ENCODE results near the gene PPP1R27.
"Not testable (repeated sequence)": the region's sequence is repeated elsewhere in the genome, so short reads cannot be mapped to it uniquely, and the experiment has no call there.

The PPP1R27 gene

GRCh38 chr17:81841866-81842265 is 7.0 kb upstream of the PPP1R27 start:
- Histone ChIP-seq H3K36me3 (ENCODE audit: control insufficient read depth in 4 of 4, insufficient read depth in 4 of 4, low read length in 3 of 4) (peaks cover 9 to 46% (median 39%) of the 10 kb centered on the region in 4 experiments), H3K27me3 (replicated peaks in 2 of 5; ENCODE audit: control insufficient read depth in 4 of 5, insufficient read depth in 5 of 5, low read length in 4 of 5) (no peaks in the 10 kb centered on the region), H3K4me1 (ENCODE audit: control extremely low read depth in 1 of 4, control insufficient read depth in 4 of 4, insufficient read depth in 4 of 4, low read length in 3 of 4) (peaks cover 0 to 15% (median 1%) of the 10 kb centered on the region in 4 experiments), H3K9me3 (ENCODE audit: control extremely low read depth in 1 of 5, control insufficient read depth in 4 of 5, insufficient read depth in 2 of 5, low read depth in 1 of 5, low read length in 4 of 5) (no peaks in the 10 kb centered on the region), H3K27ac (ENCODE audit: insufficient read depth in 1 of 2, low read depth in 1 of 2, low read length in 2 of 2, poor library complexity in 1 of 2, severe bottlenecking in 2 of 2) (no peak overlapping the region), H3K4me3 (ENCODE audit: control insufficient read depth in 1 of 7, extremely low read depth in 1 of 7, insufficient read depth in 4 of 7, low read depth in 2 of 7, low read length in 6 of 7) (no peak overlapping the region)
- DNase-seq: no peak
- POLR2A ChIA-PET: interaction anchor here (0.9 to 1.8 kb wide), 2 partner anchors 10 to 13 kb away, joined by 3 to 5 read pairs; no protein-coding TSS in a partner anchor
- CTCF ChIA-PET: no interaction called here
- 100% methylated on average over 13 of the region's 15 CpGs for WGBS (ENCODE audit: insufficient coverage)

DNA sequence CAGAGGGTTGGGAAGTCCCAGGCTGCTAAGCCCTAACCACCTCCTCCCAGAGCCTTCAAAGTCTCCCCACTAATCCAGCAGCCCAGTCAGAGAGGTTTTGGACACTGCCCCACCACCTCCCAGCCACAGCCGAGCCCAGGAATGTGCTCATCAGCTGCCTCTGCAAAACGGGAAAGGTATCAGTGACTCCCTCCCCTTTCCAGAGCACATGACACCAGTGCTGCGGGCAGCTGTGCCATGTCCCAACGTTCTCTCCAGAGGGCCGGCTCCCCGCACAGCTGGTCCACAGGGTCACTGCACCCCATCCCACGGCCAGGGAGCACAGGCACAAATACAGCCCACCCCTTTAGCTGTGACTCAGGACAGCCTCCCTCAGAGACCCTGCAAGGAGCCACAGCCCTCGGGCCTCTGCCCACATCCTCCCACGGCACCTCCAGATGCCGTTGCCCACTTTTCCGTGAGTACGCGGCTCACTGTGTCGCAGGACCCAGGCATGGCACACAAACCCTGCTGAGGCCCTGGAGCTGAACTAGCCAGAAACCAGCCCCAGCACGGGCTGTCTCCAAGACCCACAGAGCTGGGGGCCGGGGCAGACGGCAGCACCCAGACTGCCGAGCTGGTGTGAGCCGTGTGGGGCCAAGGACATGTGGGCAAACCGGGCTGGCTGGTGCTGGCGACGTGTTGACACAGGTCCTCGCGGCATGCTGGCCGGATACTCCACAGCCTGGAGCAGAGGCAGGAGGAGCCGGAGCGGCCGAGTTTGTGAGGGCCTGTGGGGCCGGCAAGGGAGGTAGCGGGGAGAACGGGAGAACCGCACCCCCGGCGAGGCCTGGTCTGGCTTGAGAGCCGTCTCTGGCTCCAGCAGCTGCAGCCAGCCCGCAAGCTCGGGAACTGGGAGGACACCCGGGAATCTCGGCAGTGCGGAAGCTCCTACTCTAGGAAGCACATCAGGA is 6.3 kb upstream of the PPP1R27 start:
- H3K27me3 ChIP-seq (replicated peaks in 2 of 5; ENCODE audit: control insufficient read depth in 4 of 5, insufficient read depth in 5 of 5, low read length in 4 of 5): no peaks in the 10 kb centered on the region
- H3K27ac ChIP-seq (ENCODE audit: insufficient read depth in 1 of 2, low read depth in 1 of 2, low read length in 2 of 2, poor library complexity in 1 of 2, severe bottlenecking in 2 of 2): no peak overlapping the region
- no peaks in the 10 kb centered on the region for H3K9me3 ChIP-seq (ENCODE audit: control extremely low read depth in 1 of 5, control insufficient read depth in 4 of 5, insufficient read depth in 2 of 5, low read depth in 1 of 5, low read length in 4 of 5)
- H3K4me3 ChIP-seq (ENCODE audit: control insufficient read depth in 1 of 7, extremely low read depth in 1 of 7, insufficient read depth in 4 of 7, low read depth in 2 of 7, low read length in 6 of 7): no peak overlapping the region
- peak in 2 of 3 donors; percentile 43 to 45 for DNase-seq
- 96% methylated on average over 29 of the region's 40 CpGs for WGBS (ENCODE audit: insufficient coverage)
- peaks cover 0 to 15% (median 1%) of the 10 kb centered on the region in 4 experiments for H3K4me1 ChIP-seq (ENCODE audit: control extremely low read depth in 1 of 4, control insufficient read depth in 4 of 4, insufficient read depth in 4 of 4, low read length in 3 of 4)
- ChIA-PET POLR2A (interaction anchor here (0.9 kb wide), 1 partner anchor 11 kb away, joined by 3 read pairs; no protein-coding TSS in a partner anchor), CTCF (no interaction called here)
- H3K36me3 ChIP-seq (ENCODE audit: control insufficient read depth in 4 of 4, insufficient read depth in 4 of 4, low read length in 3 of 4): peaks cover 5 to 39% (median 32%) of the 10 kb centered on the region in 4 experiments

GRCh38 chr17:81840059-81840458 is 5.2 kb upstream of the PPP1R27 start:
- ChIA-PET CTCF (interaction anchor here (0.7 kb wide), 1 partner anchor 394 kb away, joined by 3 read pairs; no protein-coding TSS in a partner anchor), POLR2A (interaction anchor here (0.6 kb wide), 1 partner anchor 27 kb away, joined by 3 read pairs; no protein-coding TSS in a partner anchor)
- not testable (repeated sequence) for H3K4me3 ChIP-seq (ENCODE audit: control insufficient read depth in 1 of 7, extremely low read depth in 1 of 7, insufficient read depth in 4 of 7, low read depth in 2 of 7, low read length in 6 of 7); H3K27me3 ChIP-seq (replicated peaks in 2 of 5; ENCODE audit: control insufficient read depth in 4 of 5, insufficient read depth in 5 of 5, low read length in 4 of 5); DNase-seq; H3K9me3 ChIP-seq (ENCODE audit: control extremely low read depth in 1 of 5, control insufficient read depth in 4 of 5, insufficient read depth in 2 of 5, low read depth in 1 of 5, low read length in 4 of 5); H3K27ac ChIP-seq (ENCODE audit: insufficient read depth in 1 of 2, low read depth in 1 of 2, low read length in 2 of 2, poor library complexity in 1 of 2, severe bottlenecking in 2 of 2)
- peaks cover 0 to 28% (median 21%) of the 10 kb centered on the region in 4 experiments for H3K36me3 ChIP-seq (ENCODE audit: control insufficient read depth in 4 of 4, insufficient read depth in 4 of 4, low read length in 3 of 4)
- WGBS (ENCODE audit: insufficient coverage): 100% methylated on average over 5 of the region's 5 CpGs
- H3K4me1 ChIP-seq (ENCODE audit: control extremely low read depth in 1 of 4, control insufficient read depth in 4 of 4, insufficient read depth in 4 of 4, low read length in 3 of 4): peaks cover 0 to 15% (median 1%) of the 10 kb centered on the region in 4 experiments

GRCh38 chr17:81839301-81839700 is 4.5 kb upstream of the PPP1R27 start:
- WGBS (ENCODE audit: insufficient coverage): 86% methylated on average over 15 of the region's 15 CpGs
- Histone ChIP-seq H3K9me3 (ENCODE audit: control extremely low read depth in 1 of 5, control insufficient read depth in 4 of 5, insufficient read depth in 2 of 5, low read depth in 1 of 5, low read length in 4 of 5) (no peaks in the 10 kb centered on the region), H3K4me3 (ENCODE audit: control insufficient read depth in 1 of 7, extremely low read depth in 1 of 7, insufficient read depth in 4 of 7, low read depth in 2 of 7, low read length in 6 of 7) (no peak overlapping the region), H3K27me3 (replicated peaks in 2 of 5; ENCODE audit: control insufficient read depth in 4 of 5, insufficient read depth in 5 of 5, low read length in 4 of 5) (no peaks in the 10 kb centered on the region), H3K27ac (ENCODE audit: insufficient read depth in 1 of 2, low read depth in 1 of 2, low read length in 2 of 2, poor library complexity in 1 of 2, severe bottlenecking in 2 of 2) (no peak overlapping the region), H3K4me1 (ENCODE audit: control extremely low read depth in 1 of 4, control insufficient read depth in 4 of 4, insufficient read depth in 4 of 4, low read length in 3 of 4) (peaks cover 0 to 17% (median 2%) of the 10 kb centered on the region in 4 experiments), H3K36me3 (ENCODE audit: control insufficient read depth in 4 of 4, insufficient read depth in 4 of 4, low read length in 3 of 4) (peaks cover 0 to 21% (median 14%) of the 10 kb centered on the region in 4 experiments)
- DNase-seq: no peak
- CTCF ChIA-PET: interaction anchor here (0.7 kb wide), 1 partner anchor 395 kb away, joined by 3 read pairs; no protein-coding TSS in a partner anchor
- POLR2A ChIA-PET: no interaction called here

DNA sequence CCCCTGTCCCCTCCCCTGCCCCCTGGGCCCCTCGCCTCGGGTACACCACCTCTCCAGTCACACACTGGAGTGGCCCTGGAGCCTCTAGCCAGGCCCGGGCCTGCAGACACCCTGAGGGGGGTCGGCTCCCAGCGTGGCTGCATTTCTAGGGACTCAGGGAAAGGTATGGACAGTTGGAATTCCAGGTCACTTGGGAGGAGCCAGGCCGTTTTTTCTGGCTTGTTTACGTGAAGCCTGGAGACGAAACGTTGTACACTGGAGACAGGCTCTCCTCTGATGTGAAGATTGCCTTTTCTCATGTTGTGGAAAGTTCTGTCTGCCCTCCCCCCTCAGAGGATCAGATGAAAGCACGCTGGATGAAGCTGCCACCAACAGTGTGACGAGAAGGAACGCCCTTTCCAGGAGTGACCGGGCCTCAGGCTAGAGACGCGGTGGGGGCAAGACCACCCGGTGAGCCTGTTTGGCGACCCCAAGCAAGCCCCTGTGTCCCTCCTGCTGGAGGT is 4.0 kb upstream of the PPP1R27 start:
- POLR2A ChIA-PET: no interaction called here
- Histone ChIP-seq H3K27me3 (replicated peaks in 2 of 5; ENCODE audit: control insufficient read depth in 4 of 5, insufficient read depth in 5 of 5, low read length in 4 of 5) (no peaks in the 10 kb centered on the region), H3K4me1 (ENCODE audit: control extremely low read depth in 1 of 4, control insufficient read depth in 4 of 4, insufficient read depth in 4 of 4, low read length in 3 of 4) (peaks cover 3 to 22% (median 5%) of the 10 kb centered on the region in 4 experiments), H3K9me3 (ENCODE audit: control extremely low read depth in 1 of 5, control insufficient read depth in 4 of 5, insufficient read depth in 2 of 5, low read depth in 1 of 5, low read length in 4 of 5) (no peaks in the 10 kb centered on the region), H3K4me3 (ENCODE audit: control insufficient read depth in 1 of 7, extremely low read depth in 1 of 7, insufficient read depth in 4 of 7, low read depth in 2 of 7, low read length in 6 of 7) (no peak overlapping the region), H3K36me3 (ENCODE audit: control insufficient read depth in 4 of 4, insufficient read depth in 4 of 4, low read length in 3 of 4) (peaks cover 0 to 16% (median 10%) of the 10 kb centered on the region in 4 experiments), H3K27ac (ENCODE audit: insufficient read depth in 1 of 2, low read depth in 1 of 2, low read length in 2 of 2, poor library complexity in 1 of 2, severe bottlenecking in 2 of 2) (no peak overlapping the region)
- DNase-seq: no peak
- 78% methylated on average over 13 of the region's 17 CpGs for WGBS (ENCODE audit: insufficient coverage)
- CTCF ChIA-PET: no interaction called here

DNA sequence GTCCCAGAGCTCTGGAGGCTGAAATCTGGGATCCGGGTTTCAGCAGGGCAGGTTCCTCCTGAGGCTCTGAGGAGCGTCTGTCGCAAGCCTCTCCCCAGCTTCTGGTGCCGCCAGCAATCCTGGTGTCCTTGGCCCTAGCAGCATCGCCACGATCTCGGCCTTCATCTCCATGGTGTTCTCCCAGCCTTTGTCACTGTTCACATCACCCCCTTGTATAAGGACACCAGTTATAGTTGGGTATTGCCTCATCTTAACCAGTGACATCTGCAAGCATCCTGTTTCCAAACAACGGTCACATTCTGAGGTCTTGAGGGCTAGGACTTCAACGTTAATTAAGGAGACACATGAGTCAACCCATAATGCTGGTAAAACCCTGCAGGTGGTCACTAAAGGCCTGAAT is 2.8 kb upstream of the PPP1R27 start:
- H3K27ac ChIP-seq (ENCODE audit: insufficient read depth in 1 of 2, low read depth in 1 of 2, low read length in 2 of 2, poor library complexity in 1 of 2, severe bottlenecking in 2 of 2): no peak overlapping the region
- H3K4me3 ChIP-seq (ENCODE audit: control insufficient read depth in 1 of 7, extremely low read depth in 1 of 7, insufficient read depth in 4 of 7, low read depth in 2 of 7, low read length in 6 of 7): no peak overlapping the region
- 92% methylated on average over 7 of the region's 9 CpGs for WGBS (ENCODE audit: insufficient coverage)
- H3K36me3 ChIP-seq (ENCODE audit: control insufficient read depth in 4 of 4, insufficient read depth in 4 of 4, low read length in 3 of 4): peaks cover 0 to 4% (median 2%) of the 10 kb centered on the region in 4 experiments
- no peaks in the 10 kb centered on the region for H3K27me3 ChIP-seq (replicated peaks in 2 of 5; ENCODE audit: control insufficient read depth in 4 of 5, insufficient read depth in 5 of 5, low read length in 4 of 5)
- H3K4me1 ChIP-seq (ENCODE audit: control extremely low read depth in 1 of 4, control insufficient read depth in 4 of 4, insufficient read depth in 4 of 4, low read length in 3 of 4): peaks cover 3 to 29% (median 12%) of the 10 kb centered on the region in 4 experiments
- ChIA-PET CTCF (no interaction called here), POLR2A (interaction anchor here (0.6 to 1.0 kb wide), 2 partner anchors 8 to 17 kb away, joined by 3 to 4 read pairs; no protein-coding TSS in a partner anchor)
- no peaks in the 10 kb centered on the region for H3K9me3 ChIP-seq (ENCODE audit: control extremely low read depth in 1 of 5, control insufficient read depth in 4 of 5, insufficient read depth in 2 of 5, low read depth in 1 of 5, low read length in 4 of 5)
- DNase-seq: peak in 2 of 3 donors; percentile 61 to 66
